HEK293 (cell line): Measurements from ENCODE around the gene NIPBL.

Experiments used
- AEBP2 ChIP-seq: fragments of 450-650 bp; formaldehyde crosslinking; IDR thresholded peaks from 2 replicates; pipeline ENCODE4 v1.5.1; 2016; ENCODE audit warnings: missing biosample characterization, missing genetic modification characterization, borderline replicate concordance
- HOXA7 ChIP-seq: sonication (generic); formaldehyde crosslinking; IDR thresholded peaks from 2 replicates; pipeline ENCODE4 v1.8.1; 2022; ENCODE audit warnings: missing genetic modification reagents, borderline replicate concordance
- HOXC10 ChIP-seq: sonication (generic); formaldehyde crosslinking; IDR thresholded peaks from 2 replicates; pipeline ENCODE4 v1.8.1; 2023; ENCODE audit warnings: mild to moderate bottlenecking, missing genetic modification reagents
- HOXD13 ChIP-seq: sonication (generic); formaldehyde crosslinking; IDR thresholded peaks from 2 replicates; pipeline ENCODE4 v1.8.0; 2022; ENCODE audit warnings: missing genetic modification reagents, borderline replicate concordance
- KLF7 ChIP-seq: fragments of 450-650 bp; formaldehyde crosslinking; IDR thresholded peaks from 2 replicates; pipeline ENCODE4 v1.5.1; 2016; ENCODE audit warnings: missing biosample characterization, missing genetic modification characterization, borderline replicate concordance
- ZBTB20 ChIP-seq: fragments of 450-650 bp; formaldehyde crosslinking; IDR thresholded peaks from 2 replicates; pipeline ENCODE4 v1.5.1; 2016; ENCODE audit warnings: missing biosample characterization, missing genetic modification characterization
- ZBTB26 ChIP-seq: fragments of 450-650 bp; formaldehyde crosslinking; optimal IDR thresholded peaks from 2 replicates; pipeline ENCODE3; 2016; ENCODE audit warnings: missing biosample characterization, mild to moderate bottlenecking, missing genetic modification characterization
- ZFHX2 ChIP-seq: fragments of 450-650 bp; formaldehyde crosslinking; conservative IDR thresholded peaks from 2 replicates; pipeline ENCODE4 v1.5.1; 2016; ENCODE audit warnings: missing biosample characterization, missing genetic modification characterization
- ZFP3 ChIP-seq: fragments of 450-650 bp; formaldehyde crosslinking; IDR thresholded peaks from 2 replicates; pipeline ENCODE4 v1.5.1; 2016; ENCODE audit warnings: low read depth, missing biosample characterization, missing genetic modification characterization
- ZNF132 ChIP-seq: fragments of 450-650 bp; formaldehyde crosslinking; IDR thresholded peaks from 2 replicates; pipeline ENCODE4 v1.5.1; 2017; ENCODE audit warnings: missing biosample characterization, missing genetic modification characterization, borderline replicate concordance
- ZNF133 ChIP-seq: fragments of 450-650 bp; formaldehyde crosslinking; IDR thresholded peaks from 2 replicates; pipeline ENCODE4 v1.5.1; 2016; ENCODE audit warnings: missing biosample characterization, missing genetic modification characterization
- ZNF175 ChIP-seq: fragments of 450-650 bp; formaldehyde crosslinking; IDR thresholded peaks from 2 replicates; pipeline ENCODE4 v1.5.1; 2016; ENCODE audit warnings: missing biosample characterization, missing genetic modification characterization
- ZNF18 ChIP-seq: fragments of 450-650 bp; formaldehyde crosslinking; IDR thresholded peaks from 2 replicates; pipeline ENCODE4 v1.5.1; 2016; ENCODE audit warnings: missing biosample characterization, missing genetic modification characterization
- ZNF221 ChIP-seq: fragments of 450-650 bp; formaldehyde crosslinking; IDR thresholded peaks from 2 replicates; pipeline ENCODE4 v1.5.1; 2017; ENCODE audit warnings: missing biosample characterization, missing genetic modification characterization, borderline replicate concordance
- ZNF280D ChIP-seq: fragments of 450-650 bp; formaldehyde crosslinking; IDR thresholded peaks from 2 replicates; pipeline ENCODE4 v1.5.1; 2016; ENCODE audit warnings: missing biosample characterization, missing genetic modification characterization
- ZNF341 ChIP-seq: fragments of 450-650 bp; formaldehyde crosslinking; IDR thresholded peaks from 2 replicates; pipeline ENCODE4; 2016; ENCODE audit warnings: low read depth, missing biosample characterization, missing genetic modification characterization
- ZNF501 ChIP-seq: fragments of 450-650 bp; formaldehyde crosslinking; IDR thresholded peaks from 2 replicates; pipeline ENCODE4 v1.5.1; 2016; ENCODE audit warnings: missing biosample characterization, missing genetic modification characterization
- ZNF529 ChIP-seq: fragments of 450-650 bp; formaldehyde crosslinking; IDR thresholded peaks from 2 replicates; pipeline ENCODE4 v1.5.1; 2017; ENCODE audit warnings: missing genetic modification characterization, missing biosample characterization; ENCODE audit not compliant: insufficient replicate concordance
- ZNF530 ChIP-seq: fragments of 450-650 bp; formaldehyde crosslinking; IDR thresholded peaks from 2 replicates; pipeline ENCODE4 v1.5.1; 2016; ENCODE audit warnings: low read depth, missing biosample characterization, missing genetic modification characterization
- ZNF555 ChIP-seq: fragments of 450-650 bp; formaldehyde crosslinking; conservative IDR thresholded peaks from 2 replicates; pipeline ENCODE4 v1.5.1; 2017; ENCODE audit warnings: missing biosample characterization, mild to moderate bottlenecking, missing genetic modification characterization, inconsistent platforms
- ZNF571 ChIP-seq: fragments of 450-650 bp; formaldehyde crosslinking; IDR thresholded peaks from 2 replicates; pipeline ENCODE4 v1.5.0; 2017; ENCODE audit warnings: missing biosample characterization, missing genetic modification characterization
- ZNF626 ChIP-seq: fragments of 450-650 bp; sonication (Bioruptor Pico); formaldehyde crosslinking; IDR thresholded peaks from 2 replicates; pipeline ENCODE4 v1.5.1; 2018; ENCODE audit warnings: missing biosample characterization, missing genetic modification characterization, inconsistent platforms
- ZNF701 ChIP-seq: fragments of 450-650 bp; formaldehyde crosslinking; IDR thresholded peaks from 2 replicates; pipeline ENCODE4 v1.5.1; 2016; ENCODE audit warnings: missing biosample characterization, missing genetic modification characterization
- ZNF76 ChIP-seq: fragments of 450-650 bp; formaldehyde crosslinking; IDR thresholded peaks from 2 replicates; pipeline ENCODE4; 2016; ENCODE audit warnings: low read depth, missing biosample characterization, missing genetic modification characterization, borderline replicate concordance
- ZNF768 ChIP-seq: fragments of 450-650 bp; formaldehyde crosslinking; IDR thresholded peaks from 2 replicates; pipeline ENCODE4 v1.5.1; 2018; ENCODE audit warnings: missing biosample characterization, mild to moderate bottlenecking, missing genetic modification characterization
- ZNF791 ChIP-seq: fragments of 450-650 bp; formaldehyde crosslinking; IDR thresholded peaks from 2 replicates; pipeline ENCODE4 v1.5.1; 2016; ENCODE audit warnings: missing biosample characterization, missing genetic modification characterization
- TF ChIP-seq, protein P1 (sequence below): fragments of 450-650 bp; formaldehyde crosslinking; IDR thresholded peaks from 2 replicates; pipeline ENCODE4 v1.5.1; 2016; ENCODE audit warnings: missing biosample characterization, missing genetic modification characterization
- TF ChIP-seq, protein P2 (sequence below): fragments of 450-650 bp; formaldehyde crosslinking; IDR thresholded peaks from 2 replicates; pipeline ENCODE4 v1.5.1; 2016; ENCODE audit warnings: missing biosample characterization, missing genetic modification characterization

Gene NIPBL

GRCh38 chr5:36876299-36876964, at the start of gene NIPBL (continued):
- TF ChIP-seq ZFHX2 (no peak; the same call in 1 of the 2 replicates), ZNF626 (tag by site-specific recombination) (no peak), ZNF530 (tag by site-specific recombination) (no peak), HOXA7 (CRISPR knock-in tag) (no peak), ZNF791 (no peak), AEBP2 (no peak), ZNF133 (tag by site-specific recombination) (no peak), ZNF571 (tag by site-specific recombination) (no peak), KLF7 (tag by site-specific recombination) (no peak), HOXC10 (no peak), ZNF529 (tag by site-specific recombination) (no peak), ZNF768 (tag by site-specific recombination) (no peak), ZNF701 (no peak), ZBTB20 (tag by site-specific recombination) (peak; percentile 23; the same call in 1 of the 2 replicates), ZNF221 (tag by site-specific recombination) (no peak), ZNF76 (tag by site-specific recombination) (no peak; the same call in 1 of the 2 replicates), ZNF341 (tag by site-specific recombination) (no peak), ZNF18 (tag by site-specific recombination) (no peak), ZBTB26 (tag by site-specific recombination) (peak; percentile 84), ZNF175 (tag by site-specific recombination) (no peak), ZFP3 (tag by site-specific recombination) (no peak), HOXD13 (CRISPR knock-in tag) (no peak), ZNF555 (tag by site-specific recombination) (no peak), ZNF280D (no peak), ZNF501 (tag by site-specific recombination) (peak; percentile 56), ZNF132 (tag by site-specific recombination) (no peak)
- TF ChIP-seq, protein P1, sequence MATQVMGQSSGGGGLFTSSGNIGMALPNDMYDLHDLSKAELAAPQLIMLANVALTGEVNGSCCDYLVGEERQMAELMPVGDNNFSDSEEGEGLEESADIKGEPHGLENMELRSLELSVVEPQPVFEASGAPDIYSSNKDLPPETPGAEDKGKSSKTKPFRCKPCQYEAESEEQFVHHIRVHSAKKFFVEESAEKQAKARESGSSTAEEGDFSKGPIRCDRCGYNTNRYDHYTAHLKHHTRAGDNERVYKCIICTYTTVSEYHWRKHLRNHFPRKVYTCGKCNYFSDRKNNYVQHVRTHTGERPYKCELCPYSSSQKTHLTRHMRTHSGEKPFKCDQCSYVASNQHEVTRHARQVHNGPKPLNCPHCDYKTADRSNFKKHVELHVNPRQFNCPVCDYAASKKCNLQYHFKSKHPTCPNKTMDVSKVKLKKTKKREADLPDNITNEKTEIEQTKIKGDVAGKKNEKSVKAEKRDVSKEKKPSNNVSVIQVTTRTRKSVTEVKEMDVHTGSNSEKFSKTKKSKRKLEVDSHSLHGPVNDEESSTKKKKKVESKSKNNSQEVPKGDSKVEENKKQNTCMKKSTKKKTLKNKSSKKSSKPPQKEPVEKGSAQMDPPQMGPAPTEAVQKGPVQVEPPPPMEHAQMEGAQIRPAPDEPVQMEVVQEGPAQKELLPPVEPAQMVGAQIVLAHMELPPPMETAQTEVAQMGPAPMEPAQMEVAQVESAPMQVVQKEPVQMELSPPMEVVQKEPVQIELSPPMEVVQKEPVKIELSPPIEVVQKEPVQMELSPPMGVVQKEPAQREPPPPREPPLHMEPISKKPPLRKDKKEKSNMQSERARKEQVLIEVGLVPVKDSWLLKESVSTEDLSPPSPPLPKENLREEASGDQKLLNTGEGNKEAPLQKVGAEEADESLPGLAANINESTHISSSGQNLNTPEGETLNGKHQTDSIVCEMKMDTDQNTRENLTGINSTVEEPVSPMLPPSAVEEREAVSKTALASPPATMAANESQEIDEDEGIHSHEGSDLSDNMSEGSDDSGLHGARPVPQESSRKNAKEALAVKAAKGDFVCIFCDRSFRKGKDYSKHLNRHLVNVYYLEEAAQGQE (tag by site-specific recombination): no peak; the same call in 1 of the 2 replicates
- TF ChIP-seq, protein P2, sequence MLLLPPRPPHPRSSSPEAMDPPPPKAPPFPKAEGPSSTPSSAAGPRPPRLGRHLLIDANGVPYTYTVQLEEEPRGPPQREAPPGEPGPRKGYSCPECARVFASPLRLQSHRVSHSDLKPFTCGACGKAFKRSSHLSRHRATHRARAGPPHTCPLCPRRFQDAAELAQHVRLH (tag by site-specific recombination): no peak
